HG02973 (cell line): ENCODE measurements around the gene HIVEP2.
"Not testable (repeated sequence)": the region's sequence is repeated elsewhere in the genome, so short reads cannot be mapped to it uniquely, and the experiment has no call there.

Experiments
- ATAC-seq: cut with Tn5 transposase; IDR thresholded peaks from one replicate; pipeline ENCODE4 v1.9.1; 2021; ENCODE audit warnings: moderate library complexity; ENCODE audit not compliant: unreplicated experiment

The HIVEP2 gene, protein sequence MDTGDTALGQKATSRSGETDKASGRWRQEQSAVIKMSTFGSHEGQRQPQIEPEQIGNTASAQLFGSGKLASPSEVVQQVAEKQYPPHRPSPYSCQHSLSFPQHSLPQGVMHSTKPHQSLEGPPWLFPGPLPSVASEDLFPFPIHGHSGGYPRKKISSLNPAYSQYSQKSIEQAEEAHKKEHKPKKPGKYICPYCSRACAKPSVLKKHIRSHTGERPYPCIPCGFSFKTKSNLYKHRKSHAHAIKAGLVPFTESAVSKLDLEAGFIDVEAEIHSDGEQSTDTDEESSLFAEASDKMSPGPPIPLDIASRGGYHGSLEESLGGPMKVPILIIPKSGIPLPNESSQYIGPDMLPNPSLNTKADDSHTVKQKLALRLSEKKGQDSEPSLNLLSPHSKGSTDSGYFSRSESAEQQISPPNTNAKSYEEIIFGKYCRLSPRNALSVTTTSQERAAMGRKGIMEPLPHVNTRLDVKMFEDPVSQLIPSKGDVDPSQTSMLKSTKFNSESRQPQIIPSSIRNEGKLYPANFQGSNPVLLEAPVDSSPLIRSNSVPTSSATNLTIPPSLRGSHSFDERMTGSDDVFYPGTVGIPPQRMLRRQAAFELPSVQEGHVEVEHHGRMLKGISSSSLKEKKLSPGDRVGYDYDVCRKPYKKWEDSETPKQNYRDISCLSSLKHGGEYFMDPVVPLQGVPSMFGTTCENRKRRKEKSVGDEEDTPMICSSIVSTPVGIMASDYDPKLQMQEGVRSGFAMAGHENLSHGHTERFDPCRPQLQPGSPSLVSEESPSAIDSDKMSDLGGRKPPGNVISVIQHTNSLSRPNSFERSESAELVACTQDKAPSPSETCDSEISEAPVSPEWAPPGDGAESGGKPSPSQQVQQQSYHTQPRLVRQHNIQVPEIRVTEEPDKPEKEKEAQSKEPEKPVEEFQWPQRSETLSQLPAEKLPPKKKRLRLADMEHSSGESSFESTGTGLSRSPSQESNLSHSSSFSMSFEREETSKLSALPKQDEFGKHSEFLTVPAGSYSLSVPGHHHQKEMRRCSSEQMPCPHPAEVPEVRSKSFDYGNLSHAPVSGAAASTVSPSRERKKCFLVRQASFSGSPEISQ (N-terminal part only)

GRCh38 chr6:142945049-142945445, at the start of gene HIVEP2:
HIVEP2 (minus strand) TSS chr6:142945176; CDS start chr6:142774738, 170,438 bp downstream.
- ATAC-seq: no peak

DNA sequence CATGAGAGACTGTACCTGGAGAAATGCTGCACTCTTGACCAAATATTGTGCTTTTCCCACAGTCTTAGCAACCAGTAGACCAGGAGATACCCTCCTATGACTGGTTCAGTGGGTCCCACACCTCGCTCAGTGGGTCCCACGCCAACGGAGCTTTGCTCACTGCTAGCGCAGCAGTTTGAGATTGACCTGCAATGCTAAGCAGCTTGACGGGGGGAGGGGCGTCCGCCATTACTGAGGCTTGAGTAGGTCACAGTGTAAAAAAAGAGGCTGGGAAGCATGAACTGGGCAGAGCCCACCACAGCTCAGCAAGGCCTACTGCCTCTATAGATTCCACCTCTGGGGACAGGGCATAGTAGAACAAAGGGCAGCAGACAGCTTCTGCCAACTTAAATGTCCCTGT, 49.0 kb upstream of the HIVEP2 start:
- no peak for ATAC-seq

DNA sequence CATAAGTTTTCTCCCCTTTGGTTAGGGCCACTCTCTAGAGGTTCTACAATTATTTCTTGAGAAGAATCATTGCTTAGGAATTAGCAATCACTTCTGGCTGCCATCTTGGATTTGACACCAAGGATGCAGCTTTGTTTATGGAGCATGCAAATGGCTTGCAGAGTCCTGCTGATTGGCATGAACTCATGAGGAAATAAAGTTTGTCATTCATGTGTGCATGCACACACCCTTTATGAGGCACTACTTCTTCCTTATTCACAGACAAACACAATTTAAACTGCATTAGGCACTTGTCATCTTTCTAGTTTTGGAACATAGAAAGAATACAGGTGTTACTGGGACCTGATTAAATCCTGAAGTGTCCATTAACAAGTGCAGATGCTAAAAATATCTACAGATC, 42.5 kb upstream of the HIVEP2 start:
- ATAC-seq: no peak

GRCh38 chr6:142985281-142985680, 40.3 kb upstream of the HIVEP2 start:
- no peak for ATAC-seq

DNA sequence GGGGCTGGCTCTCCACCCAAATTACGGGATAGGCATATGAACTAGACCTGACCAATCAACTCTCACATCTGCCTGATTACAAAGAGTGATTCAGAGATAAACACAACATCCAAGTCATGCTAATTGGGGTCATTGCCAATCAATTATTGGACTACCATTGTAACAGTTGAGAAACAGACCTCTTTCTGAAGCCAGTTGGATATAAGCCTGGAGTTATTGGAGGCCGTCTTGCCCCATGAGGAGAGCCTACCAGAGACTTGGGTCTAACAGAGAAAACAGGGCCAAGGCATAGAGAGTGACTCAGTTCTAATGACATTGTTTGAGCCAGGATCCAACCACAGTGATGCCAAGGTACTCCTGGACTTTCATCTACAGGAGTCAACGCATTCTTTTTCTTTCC, 39.4 kb upstream of the HIVEP2 start:
- no peak for ATAC-seq

- ATAC-seq: no peak
These were observed 30.4 kb upstream of the HIVEP2 start for GRCh38 chr6:142975365-142975764.

- not testable (repeated sequence) for ATAC-seq
These were observed 26.0 kb upstream of the HIVEP2 start for GRCh38 chr6:142970941-142971340.

DNA sequence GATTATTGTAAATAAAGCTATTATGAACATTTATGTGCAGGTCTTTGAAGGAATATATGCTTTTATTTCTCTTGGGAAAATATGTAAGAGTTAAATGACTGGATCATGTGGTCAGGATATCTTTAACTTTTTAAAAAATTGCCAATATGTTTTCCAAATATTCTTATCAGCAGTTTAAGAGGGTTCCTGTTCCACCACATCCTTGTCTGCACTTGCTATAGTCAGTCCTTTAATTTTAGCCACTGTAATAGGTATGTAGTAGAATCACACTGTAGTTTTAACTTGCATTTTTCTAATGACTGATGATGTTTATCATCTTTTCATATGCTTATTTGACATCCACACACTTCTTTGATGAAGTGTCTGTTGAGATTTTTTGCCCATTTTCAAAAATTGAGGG, 23.6 kb upstream of the HIVEP2 start:
- ATAC-seq: no peak

DNA sequence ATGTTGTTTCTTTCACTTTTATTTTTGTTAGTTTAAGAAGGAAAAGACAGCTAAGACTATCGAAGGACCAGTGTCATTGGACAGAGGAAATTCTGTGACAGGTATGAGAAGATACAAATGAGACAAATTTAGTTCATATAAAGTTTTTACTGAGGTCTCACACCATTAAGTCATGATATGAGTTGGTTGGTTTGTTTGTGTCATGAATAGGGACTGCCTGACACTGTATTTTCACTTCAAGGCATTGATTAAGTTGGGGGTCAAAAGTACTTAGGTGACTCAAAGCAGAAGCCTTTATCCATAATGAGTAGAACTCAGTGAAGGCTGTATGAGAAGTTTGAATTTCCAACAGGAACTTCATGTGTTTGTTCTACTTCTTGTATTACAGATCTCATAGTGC, 21.3 kb upstream of the HIVEP2 start:
- ATAC-seq: no peak

DNA sequence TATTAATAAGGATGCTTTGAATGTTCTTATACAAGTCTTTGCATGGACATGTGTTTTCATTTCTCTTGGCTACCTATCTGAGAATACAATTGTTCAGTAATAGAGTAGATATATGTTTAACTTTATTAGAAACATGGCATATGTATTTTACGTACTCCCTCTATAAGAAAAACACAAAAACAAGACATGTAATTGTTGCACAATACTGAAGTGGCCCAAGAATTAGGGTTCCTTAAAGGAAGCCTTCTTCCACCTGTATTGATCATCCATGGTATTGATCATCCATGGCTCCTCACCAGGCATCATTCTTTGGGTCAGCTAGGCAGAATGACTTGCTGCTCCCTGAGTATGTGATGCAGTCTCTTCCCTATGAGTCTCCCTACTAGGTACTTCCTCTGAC, 20.2 kb upstream of the HIVEP2 start:
- ATAC-seq: no peak

DNA sequence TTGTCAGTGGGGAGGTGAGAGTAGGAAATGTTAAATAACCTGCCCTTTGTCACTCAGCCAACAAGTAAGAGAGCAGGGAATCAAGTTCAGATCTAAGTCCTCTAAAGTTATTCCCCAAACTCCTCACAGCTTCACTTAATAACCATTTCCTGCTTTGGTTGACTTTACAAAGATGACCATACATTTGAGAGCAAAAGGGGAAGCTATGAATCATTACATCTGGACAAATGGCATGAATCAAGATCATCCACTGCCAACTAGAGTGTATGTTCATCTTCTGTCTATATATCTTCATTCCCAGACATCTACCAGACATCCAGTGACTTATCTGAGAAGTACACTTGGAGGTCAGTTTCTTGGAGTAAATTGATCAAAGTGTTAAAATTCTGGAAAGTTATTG, 15.1 kb upstream of the HIVEP2 start:
- no peak for ATAC-seq

- ATAC-seq: no peak
These were observed 13.4 kb upstream of the HIVEP2 start for GRCh38 chr6:142958343-142958742.

DNA sequence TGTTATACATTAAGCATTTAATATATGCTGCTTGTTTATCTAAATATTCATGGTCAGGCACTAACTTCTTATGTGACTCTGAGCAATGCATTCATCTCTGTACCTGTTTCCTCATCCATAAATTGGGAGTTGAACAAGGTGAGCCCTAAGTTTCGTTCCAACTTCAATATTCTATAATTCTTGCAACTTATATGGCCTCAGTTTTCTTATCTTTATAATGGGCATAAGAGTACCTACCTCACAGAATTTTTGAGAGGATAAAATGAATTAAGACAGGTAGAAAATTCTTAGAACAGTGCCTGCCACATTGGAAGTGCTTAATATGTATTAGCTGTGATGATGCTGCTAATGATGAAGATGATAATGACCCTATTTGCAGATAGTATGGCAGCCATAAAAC, 11.8 kb upstream of the HIVEP2 start:
- ATAC-seq: no peak

DNA sequence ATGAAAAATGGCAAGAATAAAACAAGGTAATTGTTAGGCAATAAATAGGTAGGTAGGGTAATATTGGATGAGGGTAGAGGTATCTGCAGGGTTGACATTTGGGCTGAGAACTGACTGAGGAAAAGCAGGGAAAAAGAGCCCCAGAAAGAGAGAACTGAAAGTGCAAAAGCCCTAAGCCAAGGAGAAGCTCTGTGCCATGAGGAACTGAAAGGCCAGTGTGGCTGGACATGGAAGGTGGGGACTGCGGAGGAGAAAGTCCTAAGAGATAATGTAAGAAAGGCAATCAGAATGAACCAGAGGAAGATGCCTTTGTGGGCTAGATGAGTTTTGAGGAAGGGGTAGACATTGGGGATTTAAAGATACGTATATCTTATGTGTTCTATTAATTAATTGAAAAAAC, 9.9 kb upstream of the HIVEP2 start:
- ATAC-seq: no peak

DNA sequence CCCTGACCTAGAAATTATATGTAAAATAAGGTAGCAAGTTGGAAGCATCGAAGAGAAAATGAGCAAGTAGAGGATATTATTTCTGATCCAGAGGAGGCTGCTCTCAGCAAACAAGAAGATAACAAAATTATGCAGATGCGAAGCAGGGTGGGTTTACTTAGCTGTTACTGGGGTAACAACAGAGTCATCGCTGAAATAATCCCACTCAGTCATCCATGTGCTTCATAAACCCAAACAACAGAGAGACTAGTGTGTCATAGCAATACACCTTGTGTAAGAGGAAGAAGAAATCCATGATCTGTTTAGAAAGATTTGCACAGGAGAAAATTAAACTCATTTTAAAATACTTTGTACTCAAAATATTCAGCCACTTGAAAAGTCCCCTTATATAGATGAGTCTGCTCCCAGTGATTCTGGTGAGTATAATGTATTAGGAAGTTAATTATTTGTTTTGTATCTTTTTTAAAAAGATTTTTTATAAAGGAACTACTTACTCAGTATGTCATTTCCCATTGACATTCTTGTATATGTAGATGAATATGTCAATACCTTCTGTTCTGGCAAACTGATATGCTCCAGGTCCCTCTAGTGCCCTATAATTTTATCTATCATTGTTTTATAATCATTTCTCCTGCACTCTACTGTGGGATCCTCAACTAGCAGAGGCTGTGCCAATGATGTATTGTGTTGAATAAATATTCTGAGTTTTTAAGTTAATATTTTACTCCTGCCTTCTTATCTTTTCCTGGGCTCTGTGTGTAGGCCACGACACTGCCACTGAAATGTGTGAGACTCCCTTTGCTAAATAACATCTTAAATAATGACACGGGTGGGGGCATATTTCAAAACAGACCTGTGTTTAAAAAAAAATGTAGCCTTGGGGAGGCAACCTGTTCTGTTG, 8.6 kb upstream of the HIVEP2 start:
- no peak for ATAC-seq

- ATAC-seq: peak; percentile 68
These were observed 7.6 kb upstream of the HIVEP2 start for GRCh38 chr6:142952614-142953013.

DNA sequence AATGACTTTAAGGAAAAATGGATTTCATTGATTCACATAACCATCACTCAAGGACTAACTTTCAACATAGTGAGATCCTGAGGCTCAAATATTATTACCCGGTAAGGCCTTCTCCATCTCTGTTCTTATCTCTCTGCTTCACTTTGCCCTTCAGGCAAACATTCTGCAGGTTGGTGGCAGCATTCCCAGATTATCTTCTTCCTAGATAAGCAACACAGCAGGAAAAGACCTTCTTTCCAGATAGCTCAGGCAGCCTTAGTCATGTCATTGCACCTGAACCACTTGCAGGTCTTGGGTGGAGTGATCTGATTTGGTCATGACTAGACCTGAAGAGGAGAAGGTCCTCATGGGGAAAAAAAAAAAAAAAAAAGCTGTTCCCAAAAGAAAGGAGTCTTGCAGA, 5.3 kb upstream of the HIVEP2 start:
- ATAC-seq: no peak

DNA sequence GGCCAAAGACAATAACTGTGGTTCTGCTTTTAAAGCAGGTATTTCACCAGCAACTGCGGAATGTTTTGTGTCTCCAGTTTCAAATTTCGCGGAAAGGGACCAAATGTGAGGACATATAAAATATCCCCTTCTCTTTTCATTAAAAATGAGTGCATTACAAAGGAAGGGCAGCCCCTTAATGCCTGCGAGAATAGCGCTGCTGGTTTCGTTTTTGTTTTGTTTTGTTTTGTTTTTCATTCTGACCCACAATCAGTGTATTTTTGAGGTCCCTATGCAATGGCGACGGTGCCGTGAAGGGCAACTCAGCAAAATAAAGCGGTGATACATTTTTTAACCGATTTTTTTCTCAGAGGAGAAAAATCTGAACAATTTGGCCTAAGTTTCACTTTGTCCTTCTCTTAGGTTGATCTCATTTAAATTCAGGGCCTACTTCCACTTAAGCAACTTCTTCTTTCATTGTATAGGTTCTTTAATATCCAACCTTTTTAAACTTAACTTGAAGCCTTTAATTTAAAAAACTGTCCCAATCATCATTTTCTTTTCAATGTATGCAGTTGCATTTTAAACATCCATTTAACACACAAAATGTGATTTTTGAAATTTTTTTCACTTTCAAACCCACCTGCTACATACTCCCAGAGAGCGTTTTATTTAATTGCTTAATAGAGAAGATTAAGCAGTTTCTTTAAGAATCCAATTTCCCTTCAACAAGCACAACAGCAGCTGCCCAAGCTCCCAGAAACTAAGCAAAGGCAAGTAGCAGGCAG, 2.9 kb upstream of the HIVEP2 start:
- peak; percentile 25 for ATAC-seq

DNA sequence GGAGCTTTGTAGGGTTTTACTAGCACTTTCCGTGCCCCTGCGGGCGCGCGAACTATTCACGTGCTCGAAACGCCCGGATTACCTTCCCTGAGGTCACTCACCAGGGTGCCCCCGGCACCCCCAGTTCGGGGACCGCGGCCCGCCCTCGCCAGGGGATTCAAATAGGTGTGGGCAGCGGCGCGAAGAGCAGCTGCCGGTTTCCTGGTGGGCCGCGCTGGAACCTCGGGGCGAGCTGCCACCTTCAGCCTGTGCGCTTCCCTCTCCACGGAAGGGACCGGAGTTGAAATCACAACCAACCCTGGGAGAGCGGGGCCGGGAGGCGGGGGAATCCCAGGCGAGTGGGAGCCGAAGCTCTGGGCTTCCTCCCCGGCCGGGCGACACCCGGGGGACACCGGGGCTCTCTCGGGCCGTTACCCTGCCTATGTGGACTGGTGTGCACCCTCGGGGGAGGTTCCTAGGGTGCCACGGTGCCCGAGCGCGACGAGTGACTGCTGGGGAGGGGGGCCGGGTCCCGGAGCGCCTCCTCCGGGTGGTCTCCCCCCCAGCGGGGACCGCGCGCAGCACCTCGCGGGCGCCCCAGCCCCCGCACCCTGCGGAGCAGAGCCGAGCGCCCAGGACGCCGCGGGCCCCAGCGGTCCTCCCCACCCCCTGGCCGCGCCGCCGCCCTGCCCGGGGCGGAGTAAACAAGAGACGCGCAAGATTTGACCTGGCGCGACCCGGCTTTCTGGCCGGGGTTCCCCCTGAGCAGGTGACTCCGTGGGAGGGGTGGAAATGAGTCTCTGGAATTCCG, 2.1 kb upstream of the HIVEP2 start:
- ATAC-seq: peak; percentile 57
